ENCODE data around the gene PNPLA6. TPM values are rescaled to one million over a fixed set of nuclear protein-coding genes. Genes with fewer than 3 reads are reported as not detected.

The PNPLA6 gene
- total and polyA plus RNA-seq, 9 of the 15 experiments (the other 6 are each of a cell fraction or from before 2014, with no cell fraction given), result 0.07 to 30.2 (median 8.3) TPM

DNA sequence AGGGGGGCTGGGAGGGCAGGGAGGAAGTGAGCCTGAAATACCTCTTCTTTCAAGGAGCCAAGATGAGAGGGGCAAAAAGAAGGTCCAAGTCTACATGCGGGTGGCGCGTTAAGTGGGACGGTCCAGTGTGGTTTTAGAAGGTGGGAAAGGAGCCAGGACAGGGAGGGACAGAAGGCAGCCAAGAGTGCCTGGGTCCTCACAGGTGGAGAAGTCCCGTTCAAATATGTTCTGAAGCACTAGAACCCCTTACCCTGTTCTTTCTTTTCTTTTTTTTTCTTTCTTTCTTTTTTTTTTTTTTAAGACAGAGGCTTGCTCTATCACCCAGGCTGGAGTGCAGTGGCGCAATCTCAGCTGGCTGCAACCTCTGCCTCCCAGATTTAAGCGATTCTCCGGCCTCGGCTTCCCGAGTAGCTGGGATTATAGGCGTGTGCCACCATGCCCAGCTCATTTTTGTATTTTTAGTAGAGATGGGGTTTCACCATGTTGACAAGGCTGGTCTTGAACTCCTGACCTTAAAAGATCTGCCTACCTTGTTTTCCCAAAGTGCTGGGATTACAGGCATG, 67.5 kb downstream of the PNPLA6 start:
- H4K20me1 ChIP-seq (replicated peaks; ENCODE audit: control insufficient read depth, insufficient read depth, low read length), result peaks cover 6% of the 10 kb centered on the region; the same call in 1 of the 2 replicates
- H3K9ac ChIP-seq (ENCODE audit: insufficient read depth in 1 of 2, low read depth in 2 of 2, low read length in 2 of 2), result no peak overlapping the region
- H3K4me1 ChIP-seq (replicated peaks in 1 of 2; ENCODE audit: control insufficient read depth in 2 of 2, insufficient read depth in 2 of 2, low read length in 2 of 2), result peaks cover 2 to 31% of the 10 kb centered on the region in 2 experiments; a peak in 4 of 5 replicates
- in situ Hi-C loops (cut with MboI) (no loop called here), intact Hi-C loops (cut with micrococcal nuclease) (no loop called here)
- CTCF ChIA-PET (ENCODE audit: low intra/inter-chr PET ratio), result no interaction called here
- no peaks in the 10 kb centered on the region for H3K9me3 ChIP-seq (replicated peaks; ENCODE audit: control insufficient read depth, insufficient read depth, low read depth, low read length)
- POLR2A ChIA-PET, result no interaction called here
- H2AFZ ChIP-seq (ENCODE audit: low read depth, low read length), result no peak overlapping the region
- no peaks in the 10 kb centered on the region for H3K36me3 ChIP-seq (ENCODE audit: control insufficient read depth, insufficient read depth, low read length)
- no peak for FAIRE-seq
- no peaks in the 10 kb centered on the region for H3K79me2 ChIP-seq (ENCODE audit: control insufficient read depth, insufficient read depth, low read length)
- TF ChIP-seq ZNF134 (CRISPR knock-in tag; conservative IDR thresholded peaks at IDR 0.05) (no peak), NFXL1 (CRISPR knock-in tag; IDR thresholded peaks at IDR 0.05) (no peak), E4F1 (CRISPR knock-in tag; IDR thresholded peaks at IDR 0.05; ENCODE audit: borderline replicate concordance) (no peak), KDM1A (IDR thresholded peaks at IDR 0.05) (peak; percentile 80 to 88), HDAC1 (IDR thresholded peaks at IDR 0.05) (0 out of 4 replicates have a peak, but pooled peaks of 1 of the 2 experiments have one; percentile 22), MAFK (IDR thresholded peaks at IDR 0.05; ENCODE audit: low read length) (no peak), COPS2 (conservative IDR thresholded peaks at IDR 0.05) (no peak), EP400 (IDR thresholded peaks at IDR 0.05) (no peak), FOXO4 (CRISPR knock-in tag; IDR thresholded peaks at IDR 0.05) (no peak), SRSF7 (optimal IDR thresholded peaks at IDR 0.05; ENCODE audit: low read depth, low read length) (no peak)
- no peak overlapping the region for H3K4me2 ChIP-seq (ENCODE audit: insufficient read depth, low read length)
- no TSS peak for BruUV-seq (replicated peaks)
- DNase-seq (ENCODE audit: extremely low read depth in 1 of 4, low spot score in 3 of 4), result no peak
- no peak overlapping the region for H3K4me3 ChIP-seq
- ATAC-seq, result no peak
- H3K27ac ChIP-seq (ENCODE audit: extremely low read depth, low read depth, low read length), result no peak overlapping the region
- WGBS (ENCODE audit: insufficient coverage, low coverage, missing lambda C conversion rate), result 11% methylated on average over 10 of the region's 11 CpGs
- H3K27me3 ChIP-seq (ENCODE audit: control insufficient read depth in 2 of 2, insufficient read depth in 2 of 2, low read length in 2 of 2), result peaks cover 1 to 4% of the 10 kb centered on the region in 2 experiments; a peak in 2 of 5 replicates
- no peaks in the 10 kb centered on the region for H3K9me1 ChIP-seq (ENCODE audit: control insufficient read depth, insufficient read depth, low read length)
